ENCODE measurements around the gene ANKRD55. TPM values are rescaled to one million over a fixed set of nuclear protein-coding genes. Genes with fewer than 3 reads are reported as not detected.
A peak's percentile ranks its signal among the peaks of the same experiment; 100 is the strongest.
"Not testable (repeated sequence)": the region's sequence is repeated elsewhere in the genome, so short reads cannot be mapped to it uniquely, and the experiment has no call there.

The ANKRD55 gene
- total RNA-seq, 4 donors from 2014 or later: 0.17 to 0.37 (median 0.32) TPM; not detected in 1

- H3K4me3 ChIP-seq (ENCODE audit: low read depth, poor library complexity, severe bottlenecking): no peak overlapping the region
- no peak for DNase-seq (ENCODE audit: low spot score in 2 of 2)
- TF ChIP-seq POLR2A (IDR thresholded peaks at IDR 0.05) (no peak), CTCF (IDR thresholded peaks at IDR 0.05) (no peak)
- 86 to 91% methylated on average over 2 of the region's 2 CpGs for WGBS, 2 donors
- intact Hi-C loops (cut with DNase I; ENCODE audit: low total_unique reads): loop anchor here (10.0 kb wide), 1 partner anchor 273 kb away; no protein-coding TSS in a partner anchor
Measured at GRCh38 chr5:56207537-56207936, 25.6 kb downstream of the ANKRD55 start.

DNA sequence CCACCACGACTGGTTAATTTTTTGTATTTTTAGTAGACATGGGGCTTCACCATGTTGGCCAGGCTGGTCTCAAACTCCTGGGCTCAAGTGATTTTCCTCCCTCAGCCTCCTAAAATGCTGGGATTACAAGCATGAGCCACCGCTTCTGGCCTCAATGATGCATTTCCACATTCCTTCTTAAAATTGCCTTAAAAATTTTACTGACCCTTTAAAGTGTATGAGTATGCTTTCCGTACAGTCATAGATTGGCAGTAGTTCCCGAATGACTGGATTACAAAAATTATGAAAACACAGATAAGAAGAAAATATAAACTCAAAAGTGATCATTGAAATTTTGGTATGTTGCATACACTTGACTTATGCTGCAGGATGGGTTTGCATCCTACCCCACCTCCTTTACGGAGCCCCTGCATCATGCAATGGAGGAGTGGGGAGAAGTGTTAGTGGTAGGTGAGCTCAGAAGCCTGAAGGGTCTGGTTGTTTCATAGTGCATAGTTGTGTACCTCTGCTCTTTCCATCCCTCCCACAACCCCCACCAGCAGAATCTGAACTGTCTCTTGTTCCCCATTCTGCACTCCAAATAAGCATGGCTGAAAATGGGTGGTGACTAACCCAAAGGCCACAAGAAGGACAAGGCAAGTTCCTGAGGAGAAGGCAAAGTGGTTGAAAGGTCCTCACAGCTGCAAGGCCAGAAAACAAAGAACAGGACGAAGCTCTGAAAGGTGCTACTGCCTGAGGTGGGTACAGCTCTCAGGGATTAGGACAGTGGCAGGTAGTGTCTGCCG, 26.8 kb downstream of the ANKRD55 start:
- DNase-seq (ENCODE audit: low spot score in 2 of 2): no peak
- intact Hi-C loops (cut with DNase I; ENCODE audit: low total_unique reads): loop anchor here (10.0 kb wide), 1 partner anchor 272 kb away; no protein-coding TSS in a partner anchor
- TF ChIP-seq CTCF (IDR thresholded peaks at IDR 0.05) (no peak), POLR2A (IDR thresholded peaks at IDR 0.05) (no peak)
- H3K4me3 ChIP-seq (ENCODE audit: low read depth, poor library complexity, severe bottlenecking): no peak overlapping the region
- whole genome bisulfite sequencing, 2 donors: 88 to 92% methylated on average over 7 of the region's 7 CpGs

DNA sequence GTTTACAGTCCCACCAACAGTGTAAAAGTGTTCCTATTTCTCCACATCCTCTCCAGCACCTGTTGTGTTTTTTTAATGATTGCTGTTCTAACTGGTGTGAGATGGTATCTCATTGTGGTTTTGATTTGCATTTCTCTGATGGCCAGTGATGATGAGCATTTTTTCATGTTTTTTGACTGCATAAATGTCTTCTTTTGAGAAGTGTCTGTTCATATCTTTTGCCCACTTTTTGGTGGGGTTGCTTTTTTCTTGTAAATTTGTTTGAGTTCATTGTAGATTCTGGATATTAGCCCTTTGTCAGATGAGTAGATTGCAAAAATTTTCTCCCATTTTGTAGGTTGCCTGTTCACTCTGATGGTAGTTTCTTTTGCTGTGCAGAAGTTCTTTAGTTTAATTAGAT, 29.2 kb downstream of the ANKRD55 start:
- H3K4me3 ChIP-seq (ENCODE audit: low read depth, poor library complexity, severe bottlenecking); DNase-seq (ENCODE audit: low spot score in 2 of 2): not testable (repeated sequence)
- intact Hi-C loops (cut with DNase I; ENCODE audit: low total_unique reads): loop anchor here (10.0 kb wide), 1 partner anchor 269 kb away; no protein-coding TSS in a partner anchor

DNA sequence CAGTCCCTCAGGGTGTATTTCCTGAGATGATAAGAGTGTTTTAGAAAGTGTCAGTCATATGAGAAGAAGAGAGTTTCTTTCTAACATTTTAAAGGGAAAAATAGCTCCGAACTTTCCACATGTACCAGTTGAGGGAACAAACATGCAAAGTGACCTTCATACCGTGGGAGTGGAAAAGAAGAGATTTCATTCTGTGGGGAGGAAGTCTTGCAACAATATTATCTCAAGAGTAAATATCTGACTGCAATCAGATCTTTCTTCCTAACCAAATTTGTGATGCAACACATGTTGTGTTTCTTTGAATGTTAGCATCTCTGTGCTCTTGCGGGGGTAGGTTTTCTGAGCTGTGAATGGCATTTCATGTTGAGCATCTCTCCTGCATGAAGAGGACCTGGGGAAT, 30.6 kb downstream of the ANKRD55 start:
- no peak for DNase-seq (ENCODE audit: low spot score in 2 of 2)
- intact Hi-C loops (cut with DNase I; ENCODE audit: low total_unique reads): loop anchor here (10.0 kb wide), 1 partner anchor 268 kb away; no protein-coding TSS in a partner anchor
- H3K4me3 ChIP-seq (ENCODE audit: low read depth, poor library complexity, severe bottlenecking): no peak overlapping the region
- WGBS, 2 donors: 62% methylated on average over 3 of the region's 3 CpGs
- TF ChIP-seq CTCF (IDR thresholded peaks at IDR 0.05): no peak
- TF ChIP-seq POLR2A (IDR thresholded peaks at IDR 0.05): no peak

GRCh38 chr5:56201762-56202261, 31.3 kb downstream of the ANKRD55 start:
- WGBS, 2 donors: 72 to 75% methylated on average over 3 of the region's 3 CpGs
- DNase-seq (ENCODE audit: low spot score in 2 of 2); H3K4me3 ChIP-seq (ENCODE audit: low read depth, poor library complexity, severe bottlenecking): not testable (repeated sequence)
- intact Hi-C loops (cut with DNase I; ENCODE audit: low total_unique reads): loop anchor here (10.0 kb wide), 1 partner anchor 267 kb away; no protein-coding TSS in a partner anchor

DNA sequence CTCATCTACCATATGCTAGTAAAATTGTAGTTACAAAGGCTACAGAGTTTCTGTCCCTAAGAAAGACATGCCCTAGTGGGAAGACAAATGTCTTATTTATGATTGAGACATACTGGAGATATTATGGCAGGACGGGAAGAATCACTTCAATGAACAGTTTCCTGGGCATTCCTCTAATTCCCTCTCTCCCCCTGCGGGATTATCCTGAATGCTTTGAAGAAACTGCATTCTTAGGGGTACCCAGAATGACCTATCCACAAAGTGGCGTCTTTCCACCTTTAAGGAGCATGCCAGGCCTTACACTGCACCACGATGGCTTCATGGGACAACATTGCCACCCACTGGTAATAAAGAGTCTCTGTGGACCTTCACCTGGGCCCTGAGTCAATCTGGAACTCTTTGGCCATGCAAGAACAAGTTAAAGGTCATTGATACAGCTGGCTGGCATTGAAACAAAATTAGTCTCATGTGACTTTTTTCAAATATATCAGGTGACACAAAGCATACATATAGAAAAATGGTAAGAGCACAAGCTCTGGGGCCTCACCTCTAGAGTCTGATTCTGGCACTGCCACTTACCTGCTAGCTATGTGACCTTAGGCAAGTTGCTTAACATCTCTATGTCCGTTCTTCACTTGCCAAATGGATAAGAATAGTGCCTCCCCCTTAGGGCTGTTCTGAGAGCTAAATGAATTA, 32.0 kb downstream of the ANKRD55 start:
- intact Hi-C loops (cut with DNase I; ENCODE audit: low total_unique reads): loop anchor here (10.0 kb wide), 1 partner anchor 266 kb away; no protein-coding TSS in a partner anchor
- peak in 1 of 3 donors; percentile 38 for TF ChIP-seq CTCF (IDR thresholded peaks at IDR 0.05)
- TF ChIP-seq POLR2A (IDR thresholded peaks at IDR 0.05): no peak
- peak in 1 of 2 donors; percentile 44 for DNase-seq (ENCODE audit: low spot score in 2 of 2)
- no peak overlapping the region for H3K4me3 ChIP-seq (ENCODE audit: low read depth, poor library complexity, severe bottlenecking)
- WGBS, 2 donors: 35% methylated on average over 5 of the region's 5 CpGs

Data from lower leg skin (tissue), 4 donors.